Parathyroid adenoma (tissue), 2 donors: ENCODE measurements around the gene ZNF564.
A peak's percentile ranks its signal among the peaks of the same experiment; 100 is the strongest.

Experiments used
- H2AFZ ChIP-seq: fragments of 300-600 bp; sonication (generic); one replicate; pipeline ENCODE4 v1.7.0; 2017; ENCODE audit warnings: antibody characterized with exemption, mild to moderate bottlenecking
- H3K27ac ChIP-seq: fragments of 300-600 bp; sonication (generic); one replicate; pipeline ENCODE4 v1.7.0; 2017
- H3K27me3 ChIP-seq: fragments of 300-600 bp; sonication (generic); one replicate; pipeline ENCODE4 v1.7.0; 2017; ENCODE audit warnings: low read length; ENCODE audit not compliant: control insufficient read depth, insufficient read depth
- H3K36me3 ChIP-seq: fragments of 300-600 bp; sonication (generic); one replicate; pipeline ENCODE4 v1.7.0; 2017; ENCODE audit warnings: low read length; ENCODE audit not compliant: control insufficient read depth, insufficient read depth
- H3K4me1 ChIP-seq: fragments of 300-600 bp; sonication (generic); one replicate; pipeline ENCODE4 v1.7.0; 2017; ENCODE audit warnings: control low read depth
- H3K4me2 ChIP-seq: fragments of 300-600 bp; sonication (generic); one replicate; pipeline ENCODE4 v1.7.0; 2017; ENCODE audit warnings: low read length
- H3K4me3 ChIP-seq: fragments of 300-600 bp; sonication (generic); one replicate; pipeline ENCODE4 v1.7.0; 2017; ENCODE audit warnings: low read depth, low read length
- H3K79me2 ChIP-seq: fragments of 300-600 bp; sonication (generic); one replicate; pipeline ENCODE4 v1.7.0; 2017; ENCODE audit warnings: control low read depth
- H3K9ac ChIP-seq: fragments of 300-600 bp; sonication (generic); one replicate; pipeline ENCODE4 v1.7.0; 2017; ENCODE audit warnings: mild to moderate bottlenecking
- H3K9me3 ChIP-seq: fragments of 300-600 bp; sonication (generic); one replicate; pipeline ENCODE4 v1.7.0; 2017; ENCODE audit warnings: low read length; ENCODE audit not compliant: control insufficient read depth
- CTCF ChIP-seq: fragments of 300-600 bp; sonication (generic); IDR thresholded peaks from one replicate; pipeline ENCODE4 v1.7.0; 2017; ENCODE audit warnings: antibody characterized with exemption, mild to moderate bottlenecking
- donor health status: primary hyperparathyroidism.

Gene ZNF564

GRCh38 chr19:12484371-12485051, 66.8 kb downstream of the ZNF564 start, which contains the start of gene ZNF709:
Gene ZNF709, minus strand, starts transcription at chr19:12484816. Its CDS starts 159 bp downstream, at chr19:12484657.
- H3K4me2 ChIP-seq, result peak within 1 kb of the TSS; percentile 98
- no peak for TF ChIP-seq CTCF

GRCh38 chr19:12484011-12484370, 67.3 kb downstream of the ZNF564 start:
- Histone ChIP-seq H3K27me3 (no peaks in the 10 kb centered on the region), H3K9me3 (no peaks in the 10 kb centered on the region), H3K27ac (peak overlapping the region; percentile 71), H3K36me3 (no peaks in the 10 kb centered on the region), H3K79me2 (peaks cover 20% of the 10 kb centered on the region), H3K4me2 (peak overlapping the region; percentile 98), H3K4me1 (peaks cover 8% of the 10 kb centered on the region), H3K4me3 (peak overlapping the region; percentile 99), H2AFZ (peak overlapping the region; percentile 87), H3K9ac (peak overlapping the region; percentile 21)
- TF ChIP-seq CTCF, result no peak

More at GRCh38 chr19:12484371-12485051, 66.8 kb downstream of the ZNF564 start, which contains the start of gene ZNF709:
- Histone ChIP-seq H3K4me1 (peaks cover 8% of the 10 kb centered on the region), H3K4me3 (peak within 1 kb of the TSS; percentile 99), H2AFZ (peak within 1 kb of the TSS; percentile 87), H3K36me3 (no peaks in the 10 kb centered on the region), H3K79me2 (peaks cover 20% of the 10 kb centered on the region), H3K9me3 (no peaks in the 10 kb centered on the region), H3K27ac (peak within 1 kb of the TSS; percentile 71), H3K27me3 (no peaks in the 10 kb centered on the region), H3K9ac (peak within 1 kb of the TSS; percentile 21)

- Histone ChIP-seq H3K4me2 (no peak overlapping the region), H3K36me3 (no peaks in the 10 kb centered on the region), H3K9ac (no peak overlapping the region), H3K4me1 (peaks cover 16% of the 10 kb centered on the region), H2AFZ (no peak overlapping the region), H3K27ac (no peak overlapping the region), H3K79me2 (peaks cover 25% of the 10 kb centered on the region), H3K9me3 (no peaks in the 10 kb centered on the region), H3K4me3 (no peak overlapping the region), H3K27me3 (no peaks in the 10 kb centered on the region)
- no peak for TF ChIP-seq CTCF
These were observed 68.8 kb downstream of the ZNF564 start for GRCh38 chr19:12482509-12482886.

- H3K27ac ChIP-seq, result no peak overlapping the region
- H3K9me3 ChIP-seq, result no peaks in the 10 kb centered on the region
- H3K36me3 ChIP-seq, result no peaks in the 10 kb centered on the region
- no peak overlapping the region for H2AFZ ChIP-seq
- H3K4me1 ChIP-seq, result peaks cover 16% of the 10 kb centered on the region
- H3K4me2 ChIP-seq, result no peak overlapping the region
- no peak overlapping the region for H3K4me3 ChIP-seq
- H3K79me2 ChIP-seq, result peaks cover 25% of the 10 kb centered on the region
- no peak overlapping the region for H3K9ac ChIP-seq
- H3K27me3 ChIP-seq, result no peaks in the 10 kb centered on the region
- TF ChIP-seq CTCF, result no peak
These were observed 69.3 kb downstream of the ZNF564 start for GRCh38 chr19:12481781-12482508.
